Panc1 (cell line): Measurements from ENCODE around the gene SPECC1.

ENCODE experiments used
- TCF7L2 ChIP-seq: IDR thresholded peaks from 2 replicates; pipeline ENCODE4 v1.6.1; 2011; ENCODE audit warnings: mild to moderate bottlenecking, low read depth, low read length, inconsistent platforms
- TF ChIP-seq, protein P1 (sequence below): fragments of 450-650 bp; IDR thresholded peaks from 2 replicates; pipeline ENCODE4 v1.5.1; 2017; ENCODE audit warnings: mild to moderate bottlenecking

DNA sequence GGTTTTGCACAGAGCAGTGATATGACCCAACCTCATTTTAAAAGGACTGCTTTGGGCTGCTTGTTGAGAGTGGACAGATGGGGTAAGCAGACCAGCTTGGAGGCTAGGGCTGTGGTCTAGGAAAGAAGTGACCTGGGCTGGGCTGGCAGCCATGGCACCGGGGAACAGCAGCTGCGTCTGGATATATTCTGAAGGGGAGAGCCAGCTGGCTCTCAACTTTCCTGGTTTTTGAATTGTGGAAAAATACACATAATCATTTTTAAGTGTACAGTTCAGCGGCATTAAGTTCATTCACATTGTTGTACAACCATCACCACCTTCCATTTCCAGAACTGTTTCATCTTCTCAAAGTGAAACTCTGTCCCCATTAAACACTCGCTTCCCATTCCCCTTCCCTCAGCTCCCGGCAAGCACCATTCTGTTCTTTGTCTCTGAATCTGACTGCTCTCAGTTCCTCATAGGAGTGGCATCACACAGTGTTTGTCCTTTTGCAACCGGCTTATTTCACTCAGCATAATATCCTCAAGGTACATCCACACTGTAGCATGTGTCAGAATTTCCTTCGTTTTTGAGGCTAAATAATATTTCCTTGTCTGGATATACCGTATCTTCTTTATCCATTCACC lies 113.2 kb downstream of the SPECC1 start:
- TF ChIP-seq, protein P1, sequence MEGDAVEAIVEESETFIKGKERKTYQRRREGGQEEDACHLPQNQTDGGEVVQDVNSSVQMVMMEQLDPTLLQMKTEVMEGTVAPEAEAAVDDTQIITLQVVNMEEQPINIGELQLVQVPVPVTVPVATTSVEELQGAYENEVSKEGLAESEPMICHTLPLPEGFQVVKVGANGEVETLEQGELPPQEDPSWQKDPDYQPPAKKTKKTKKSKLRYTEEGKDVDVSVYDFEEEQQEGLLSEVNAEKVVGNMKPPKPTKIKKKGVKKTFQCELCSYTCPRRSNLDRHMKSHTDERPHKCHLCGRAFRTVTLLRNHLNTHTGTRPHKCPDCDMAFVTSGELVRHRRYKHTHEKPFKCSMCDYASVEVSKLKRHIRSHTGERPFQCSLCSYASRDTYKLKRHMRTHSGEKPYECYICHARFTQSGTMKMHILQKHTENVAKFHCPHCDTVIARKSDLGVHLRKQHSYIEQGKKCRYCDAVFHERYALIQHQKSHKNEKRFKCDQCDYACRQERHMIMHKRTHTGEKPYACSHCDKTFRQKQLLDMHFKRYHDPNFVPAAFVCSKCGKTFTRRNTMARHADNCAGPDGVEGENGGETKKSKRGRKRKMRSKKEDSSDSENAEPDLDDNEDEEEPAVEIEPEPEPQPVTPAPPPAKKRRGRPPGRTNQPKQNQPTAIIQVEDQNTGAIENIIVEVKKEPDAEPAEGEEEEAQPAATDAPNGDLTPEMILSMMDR: no peak
- TF ChIP-seq TCF7L2: no peak
